ENCODE data around the gene LRCH4.
A peak's percentile ranks its signal among the peaks of the same experiment; 100 is the strongest.
"Not testable (repeated sequence)": the region's sequence is repeated elsewhere in the genome, so short reads cannot be mapped to it uniquely, and the experiment has no call there.

Gene LRCH4

GRCh38 chr7:100567751-100568175 lies 18.2 kb downstream of the LRCH4 start:
- no peak for DNase-seq (ENCODE audit: low read depth)

- no peak for DNase-seq (ENCODE audit: low read depth)
Measured at GRCh38 chr7:100567031-100567730, 18.7 kb downstream of the LRCH4 start.

- no peak for DNase-seq (ENCODE audit: low read depth)
Measured at GRCh38 chr7:100566018-100566531, 19.9 kb downstream of the LRCH4 start.

- no peak for DNase-seq (ENCODE audit: low read depth)
Measured at GRCh38 chr7:100565133-100565571, 20.8 kb downstream of the LRCH4 start.

GRCh38 chr7:100564405-100564804 lies 21.5 kb downstream of the LRCH4 start:
- DNase-seq (ENCODE audit: low read depth): not testable (repeated sequence)

GRCh38 chr7:100563809-100564400 lies 22.0 kb downstream of the LRCH4 start:
- DNase-seq (ENCODE audit: low read depth): peak; percentile 76

- DNase-seq (ENCODE audit: low read depth): no peak
Measured at GRCh38 chr7:100563100-100563564, 22.8 kb downstream of the LRCH4 start.

GRCh38 chr7:100562195-100563099 lies 23.5 kb downstream of the LRCH4 start:
- DNase-seq (ENCODE audit: low read depth): no peak

GRCh38 chr7:100561491-100562194 lies 24.3 kb downstream of the LRCH4 start:
- DNase-seq (ENCODE audit: low read depth): no peak

GRCh38 chr7:100559127-100559526 lies 26.8 kb downstream of the LRCH4 start:
- DNase-seq (ENCODE audit: low read depth): no peak

GRCh38 chr7:100556541-100556940 lies 29.4 kb downstream of the LRCH4 start:
- DNase-seq (ENCODE audit: low read depth): no peak

- DNase-seq (ENCODE audit: low read depth): no peak
Measured at GRCh38 chr7:100555701-100556100, 30.2 kb downstream of the LRCH4 start.

- no peak for DNase-seq (ENCODE audit: low read depth)
Measured at GRCh38 chr7:100553032-100553431, 32.9 kb downstream of the LRCH4 start.

- DNase-seq (ENCODE audit: low read depth): no peak
Measured at GRCh38 chr7:100552532-100552931, 33.4 kb downstream of the LRCH4 start.

GRCh38 chr7:100548446-100548845 lies 37.5 kb downstream of the LRCH4 start:
- DNase-seq (ENCODE audit: low read depth): not testable (repeated sequence)

GRCh38 chr7:100547872-100548271 lies 38.1 kb downstream of the LRCH4 start:
- DNase-seq (ENCODE audit: low read depth): no peak

- DNase-seq (ENCODE audit: low read depth): no peak
Measured at GRCh38 chr7:100546926-100547800, 38.8 kb downstream of the LRCH4 start.

GRCh38 chr7:100546129-100546925 lies 39.6 kb downstream of the LRCH4 start:
- no peak for DNase-seq (ENCODE audit: low read depth)

- DNase-seq (ENCODE audit: low read depth): peak; percentile 67
Measured at GRCh38 chr7:100545360-100546128, 40.4 kb downstream of the LRCH4 start.

Data from activated T-cell treated with anti-CD3 and anti-CD28 coated beads for 48 hours (primary cell).